Activated gamma-delta T cell treated with anti-CD3 and anti-CD28 coated beads, Interleukin-2, amount 50 U/mL, for 16 hours (primary cell): ENCODE data around the gene THRSP.

ENCODE experiments used
- DNase-seq: peaks from one replicate; pipeline ENCODE4 v3.0.0-alpha.2; 2020; ENCODE audit warnings: low read depth

Gene THRSP

GRCh38 chr11:78097666-78098385, 34.2 kb downstream of the THRSP start:
- no peak for DNase-seq

GRCh38 chr11:78099666-78100065, 36.0 kb downstream of the THRSP start:
- DNase-seq, result no peak

GRCh38 chr11:78100261-78100660, 36.6 kb downstream of the THRSP start:
- DNase-seq, result no peak

- no peak for DNase-seq
These were observed 37.2 kb downstream of the THRSP start for GRCh38 chr11:78100676-78101472.

GRCh38 chr11:78109081-78110015, 45.7 kb downstream of the THRSP start:
- no peak for DNase-seq

- no peak for DNase-seq
These were observed 46.7 kb downstream of the THRSP start for GRCh38 chr11:78110351-78110750.

GRCh38 chr11:78110830-78111229, 47.2 kb downstream of the THRSP start:
- no peak for DNase-seq

- no peak for DNase-seq
These were observed 47.6 kb downstream of the THRSP start for GRCh38 chr11:78111298-78111697.

- no peak for DNase-seq
These were observed 49.1 kb downstream of the THRSP start for GRCh38 chr11:78112582-78113275.
